Stomach (tissue), 4 donors: ENCODE results near the gene CHURC1.

Source experiments
- EP300 ChIP-seq: sonication (generic); formaldehyde crosslinking; IDR thresholded peaks from one replicate; pipeline ENCODE4 v1.6.1; 2017; ENCODE audit warnings: antibody characterized with exemption
- POLR2A ChIP-seq, 4 donors: fragments of 450-650 bp; IDR thresholded peaks; one replicate each; pipeline ENCODE4 v1.6.1; 2016; ENCODE audit warnings: antibody characterized with exemption in 4 of 4, control low read depth in 2 of 4, mild to moderate bottlenecking in 1 of 4, moderate library complexity in 1 of 4
- POLR2AphosphoS5 ChIP-seq, 3 donors: sonication (generic); formaldehyde crosslinking; IDR thresholded peaks; one replicate each; pipeline ENCODE4 v1.6.1; 2016; ENCODE audit warnings: antibody characterized with exemption in 3 of 3
- TF ChIP-seq, protein P1 (sequence below), 7 experiments: fragments of 450-650 bp in 4 of 7; fragments of 200-600 bp in 3 of 7; sonication (generic) in 3 of 7; IDR thresholded peaks; one replicate each; pipeline ENCODE4 v1.5.1; 2016 to 2019; ENCODE audit warnings: antibody characterized with exemption in 7 of 7, control low read depth in 2 of 7, mild to moderate bottlenecking in 1 of 7

DNA sequence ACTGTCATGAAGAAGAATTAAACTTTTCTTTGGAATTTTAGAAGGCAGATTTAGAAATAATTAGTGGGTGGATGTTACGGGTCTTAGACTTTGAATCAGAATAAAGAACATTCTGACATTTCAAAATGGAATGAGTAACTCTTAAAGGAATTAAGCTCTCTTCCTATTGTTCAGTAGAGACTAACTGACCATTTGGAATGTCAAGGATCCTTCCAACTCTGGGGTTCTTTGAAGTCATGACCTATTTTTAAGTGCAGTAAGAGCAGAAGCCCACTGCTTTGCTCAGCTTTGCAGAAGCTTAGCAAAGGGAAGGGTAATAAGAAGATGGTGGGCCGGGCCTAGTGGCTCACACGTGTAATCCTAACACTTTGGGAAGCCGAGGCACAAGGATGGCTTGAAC, 4.0 kb downstream of the CHURC1 start:
- TF ChIP-seq, protein P1, sequence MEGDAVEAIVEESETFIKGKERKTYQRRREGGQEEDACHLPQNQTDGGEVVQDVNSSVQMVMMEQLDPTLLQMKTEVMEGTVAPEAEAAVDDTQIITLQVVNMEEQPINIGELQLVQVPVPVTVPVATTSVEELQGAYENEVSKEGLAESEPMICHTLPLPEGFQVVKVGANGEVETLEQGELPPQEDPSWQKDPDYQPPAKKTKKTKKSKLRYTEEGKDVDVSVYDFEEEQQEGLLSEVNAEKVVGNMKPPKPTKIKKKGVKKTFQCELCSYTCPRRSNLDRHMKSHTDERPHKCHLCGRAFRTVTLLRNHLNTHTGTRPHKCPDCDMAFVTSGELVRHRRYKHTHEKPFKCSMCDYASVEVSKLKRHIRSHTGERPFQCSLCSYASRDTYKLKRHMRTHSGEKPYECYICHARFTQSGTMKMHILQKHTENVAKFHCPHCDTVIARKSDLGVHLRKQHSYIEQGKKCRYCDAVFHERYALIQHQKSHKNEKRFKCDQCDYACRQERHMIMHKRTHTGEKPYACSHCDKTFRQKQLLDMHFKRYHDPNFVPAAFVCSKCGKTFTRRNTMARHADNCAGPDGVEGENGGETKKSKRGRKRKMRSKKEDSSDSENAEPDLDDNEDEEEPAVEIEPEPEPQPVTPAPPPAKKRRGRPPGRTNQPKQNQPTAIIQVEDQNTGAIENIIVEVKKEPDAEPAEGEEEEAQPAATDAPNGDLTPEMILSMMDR (IDR thresholded peaks at IDR 0.05) = no peak
- TF ChIP-seq EP300 = no peak
- no peak for TF ChIP-seq POLR2A (IDR thresholded peaks at IDR 0.05)
- no peak for TF ChIP-seq POLR2AphosphoS5 (IDR thresholded peaks at IDR 0.05)
